Measurements from ENCODE around the gene GAREM1. TPM values are rescaled to one million over a fixed set of nuclear protein-coding genes. Genes with fewer than 3 reads are reported as not detected.

The GAREM1 gene
- total and polyA plus RNA-seq, 2 of the 8 experiments (the other 6 are each of a cell fraction or from before 2014, with no cell fraction given) = 3.6 to 9.2 TPM

DNA sequence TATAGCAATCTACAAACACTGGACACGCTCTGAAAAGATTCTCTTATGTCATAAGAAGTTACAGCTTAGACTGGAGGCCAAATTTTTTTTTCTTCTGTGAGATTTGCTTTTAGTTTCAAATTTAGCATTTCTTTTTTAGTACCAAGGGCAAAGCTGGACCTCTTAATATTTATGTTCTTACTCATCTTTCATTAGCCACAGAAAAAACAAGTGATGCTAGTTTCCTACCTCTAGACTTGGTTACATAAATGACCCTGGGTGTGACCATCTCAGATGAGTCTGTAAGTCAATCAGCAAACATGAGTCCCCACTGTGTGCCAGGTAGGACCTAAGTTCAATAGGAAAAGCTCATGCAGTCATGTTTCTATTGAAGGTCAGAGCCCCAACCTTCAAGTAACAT lies 186.4 kb downstream of the GAREM1 start:
- Histone ChIP-seq H2BK15ac (ENCODE audit: low read length) (no peak overlapping the region), H3K4me1 (replicated peaks in 1 of 4; ENCODE audit: control insufficient read depth in 3 of 4, insufficient read depth in 4 of 4, low read length in 3 of 4) (0 out of 7 replicates have a peak, but pooled peaks cover 0 to 4% (median 0%) of the 10 kb centered on the region in 4 experiments), H2AFZ (ENCODE audit: low read length) (no peak overlapping the region), H3K79me2 (ENCODE audit: control insufficient read depth in 1 of 2, insufficient read depth in 2 of 2, low read length in 2 of 2) (no peaks in the 10 kb centered on the region), H3K4ac (replicated peaks; ENCODE audit: insufficient read length, low read depth, low read length) (no peak overlapping the region), H2BK20ac (ENCODE audit: low read length) (no peak overlapping the region), H3K9me3 (ENCODE audit: insufficient read depth in 2 of 2, low read depth in 1 of 2, low read length in 1 of 2) (peaks cover 0 to under 1% of the 10 kb centered on the region in 2 experiments; a peak in 1 of 4 replicates), H2BK12ac (ENCODE audit: low read depth, low read length) (no peak overlapping the region), H3K9ac (replicated peaks in 1 of 4; ENCODE audit: extremely low read depth in 1 of 4, low read depth in 3 of 4, low read length in 3 of 4) (no peak overlapping the region), H3K23me2 (ENCODE audit: low read depth, low read length) (no peaks in the 10 kb centered on the region; the same call in 1 of the 2 replicates), H3K36me3 (ENCODE audit: control insufficient read depth in 2 of 4, insufficient read depth in 4 of 4, low read length in 3 of 4) (peaks cover 0 to 3% (median 0%) of the 10 kb centered on the region in 4 experiments; a peak in 1 of 8 replicates), H3K27ac (ENCODE audit: low read depth, low read length) (no peak overlapping the region), H3K4me3 (ENCODE audit: extremely low read depth in 1 of 4, insufficient read depth in 2 of 4, low read depth in 3 of 4, low read length in 4 of 4) (no peak overlapping the region), H3K4me2 (ENCODE audit: insufficient read depth in 1 of 2, low read depth in 2 of 2, low read length in 2 of 2) (no peak overlapping the region), H4K91ac (replicated peaks; ENCODE audit: insufficient read length, low read length) (no peak overlapping the region), H4K20me1 (replicated peaks in 1 of 2; ENCODE audit: control insufficient read depth in 1 of 2, insufficient read depth in 2 of 2, low read length in 2 of 2) (no peaks in the 10 kb centered on the region), H3K18ac (ENCODE audit: extremely low read depth, low read length) (no peak overlapping the region), H4K8ac (ENCODE audit: extremely low read depth, insufficient read depth, low read length) (no peak overlapping the region), H3K27me3 (replicated peaks in 1 of 4; ENCODE audit: control insufficient read depth in 3 of 4, extremely low read depth in 1 of 4, insufficient read depth in 3 of 4, low read length in 3 of 4) (no peaks in the 10 kb centered on the region), H3K56ac (replicated peaks; ENCODE audit: insufficient read length, low read depth, low read length) (no peak overlapping the region), H2BK120ac (replicated peaks; ENCODE audit: low read depth, low read length) (no peak overlapping the region), H4K5ac (ENCODE audit: insufficient read length, low read depth, low read length) (no peak overlapping the region), H3K23ac (ENCODE audit: insufficient read length) (no peak overlapping the region), H3K14ac (ENCODE audit: insufficient read length) (no peak overlapping the region), H2BK5ac (ENCODE audit: low read depth, low read length) (no peak overlapping the region), H3K79me1 (ENCODE audit: low read depth, low read length) (no peaks in the 10 kb centered on the region), H2AK5ac (ENCODE audit: low read depth, low read length) (no peak overlapping the region)
- DNase-seq (ENCODE audit: low read depth in 1 of 2, low spot score in 2 of 2) (no peak), FAIRE-seq (no peak)
- WGBS, 2 experiments (ENCODE audit: extremely low coverage in 1 of 2, insufficient coverage in 1 of 2, insufficient read length in 1 of 2, insufficient replicate concordance in 2 of 2, low coverage in 1 of 2, low lambda C conversion rate in 2 of 2, missing lambda C conversion rate in 1 of 2) = 90% methylated on average over 1 of the region's 1 CpG; no CpG with 5 or more reads in 1 of the 2 experiments
- ChIA-PET CTCF (ENCODE audit: partially characterized antibody) (interaction anchor here (1.3 to 6.1 kb wide), 8 partner anchors 11 to 267 kb away, joined by 3 to 56 read pairs (median 5); partner anchors contain the start of gene GAREM1), POLR2A (ENCODE audit: partially characterized antibody) (no interaction called here)
- TF ChIP-seq CBX8 (IDR thresholded peaks at IDR 0.05; ENCODE audit: borderline replicate concordance, low read depth, low read length) (no peak), PHF8 (conservative IDR thresholded peaks at IDR 0.05; ENCODE audit: low read depth, low read length) (no peak), HDAC6 (IDR thresholded peaks at IDR 0.05; ENCODE audit: low read depth, low read length) (no peak), BRCA1 (IDR thresholded peaks at IDR 0.05; ENCODE audit: low read depth, low read length) (no peak), FOSL1 (IDR thresholded peaks at IDR 0.05; ENCODE audit: insufficient read depth, low read depth, low read length) (no peak), KDM5A (IDR thresholded peaks at IDR 0.05; ENCODE audit: low read length) (no peak), SRF (IDR thresholded peaks at IDR 0.05; ENCODE audit: low read depth, low read length) (no peak)
- TF ChIP-seq, protein P1, sequence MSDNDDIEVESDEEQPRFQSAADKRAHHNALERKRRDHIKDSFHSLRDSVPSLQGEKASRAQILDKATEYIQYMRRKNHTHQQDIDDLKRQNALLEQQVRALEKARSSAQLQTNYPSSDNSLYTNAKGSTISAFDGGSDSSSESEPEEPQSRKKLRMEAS (IDR thresholded peaks at IDR 0.05) = no peak

Measured in H1 (cell line).